ENCODE data around the gene TENT4A. TPM values are rescaled to one million over a fixed set of nuclear protein-coding genes. Genes with fewer than 3 reads are reported as not detected.
A peak's percentile ranks its signal among the peaks of the same experiment; 100 is the strongest.

Gene TENT4A
- total and polyA plus RNA-seq, 2 of the 13 experiments (the other 11 are each of a cell fraction or from before 2014, with no cell fraction given), result 6.3 to 13.3 TPM

GRCh38 chr5:6712577-6713273 lies 507 bp upstream of the TENT4A start (continued):
- no peak; the same call in 1 of the 2 replicates for TF ChIP-seq ZNF276 (CRISPR knock-in tag; IDR thresholded peaks at IDR 0.05; ENCODE audit: low read depth)
- TF ChIP-seq CENPBD1 (CRISPR knock-in tag; IDR thresholded peaks at IDR 0.05; ENCODE audit: borderline replicate concordance, low read depth), result peak; percentile 71; the same call in 1 of the 2 replicates
- peak; percentile 67; the same call in 1 of the 2 replicates for TF ChIP-seq ZNF703 (CRISPR knock-in tag; IDR thresholded peaks at IDR 0.05; ENCODE audit: borderline replicate concordance)
- peak; percentile 96 for TF ChIP-seq ZNF883 (CRISPR knock-in tag; IDR thresholded peaks at IDR 0.05; ENCODE audit: not compliant biosample characterization)
- TF ChIP-seq JUNB (CRISPR knock-in tag; IDR thresholded peaks at IDR 0.05; ENCODE audit: borderline replicate concordance), result no peak
- no peak for TF ChIP-seq ZNF740 (CRISPR knock-in tag; IDR thresholded peaks at IDR 0.05)
- TF ChIP-seq THAP11 (CRISPR knock-in tag; IDR thresholded peaks at IDR 0.05), result peak; percentile 65
- peak; percentile 73; the same call in 1 of the 2 replicates for TF ChIP-seq BRD4 (CRISPR knock-in tag; IDR thresholded peaks at IDR 0.05)
- TF ChIP-seq POLR2AphosphoS5 (IDR thresholded peaks at IDR 0.05; ENCODE audit: low read depth, low read length), result peak; percentile 72
- TF ChIP-seq KDM2A (CRISPR knock-in tag; IDR thresholded peaks at IDR 0.05; ENCODE audit: borderline replicate concordance, low read depth), result peak; percentile 74
- peak; percentile 74 for TF ChIP-seq GABPB1 (CRISPR knock-in tag; IDR thresholded peaks at IDR 0.05)
- TF ChIP-seq MED8 (CRISPR knock-in tag; IDR thresholded peaks at IDR 0.05; ENCODE audit: insufficient replicate concordance), result peak; percentile 76
- TF ChIP-seq MEIS1 (CRISPR knock-in tag; IDR thresholded peaks at IDR 0.05; ENCODE audit: borderline replicate concordance), result peak; percentile 90
- peak in 1 of 2 experiments; percentile 71; a peak in 2 of 4 replicates for TF ChIP-seq POLR2A (IDR thresholded peaks at IDR 0.05; ENCODE audit: insufficient read depth in 1 of 2, low read depth in 2 of 2, low read length in 2 of 2)
- TF ChIP-seq MXD1 (CRISPR knock-in tag; IDR thresholded peaks at IDR 0.05), result peak; percentile 98
- TF ChIP-seq SOX6 (IDR thresholded peaks at IDR 0.05), result no peak
- TF ChIP-seq SOX6 (CRISPR knock-in tag; IDR thresholded peaks at IDR 0.05), result 0 out of 2 replicates have a peak, but pooled peaks have one; percentile 32
- TF ChIP-seq RFX1 (IDR thresholded peaks at IDR 0.05), result peak; percentile 47; the same call in 1 of the 2 replicates
- peak; percentile 18; the same call in 1 of the 2 replicates for TF ChIP-seq ZNF281 (CRISPR knock-in tag; IDR thresholded peaks at IDR 0.05; ENCODE audit: borderline replicate concordance)

Measured in HepG2 (cell line).